ENCODE measurements around the gene UBQLN4.

DNA sequence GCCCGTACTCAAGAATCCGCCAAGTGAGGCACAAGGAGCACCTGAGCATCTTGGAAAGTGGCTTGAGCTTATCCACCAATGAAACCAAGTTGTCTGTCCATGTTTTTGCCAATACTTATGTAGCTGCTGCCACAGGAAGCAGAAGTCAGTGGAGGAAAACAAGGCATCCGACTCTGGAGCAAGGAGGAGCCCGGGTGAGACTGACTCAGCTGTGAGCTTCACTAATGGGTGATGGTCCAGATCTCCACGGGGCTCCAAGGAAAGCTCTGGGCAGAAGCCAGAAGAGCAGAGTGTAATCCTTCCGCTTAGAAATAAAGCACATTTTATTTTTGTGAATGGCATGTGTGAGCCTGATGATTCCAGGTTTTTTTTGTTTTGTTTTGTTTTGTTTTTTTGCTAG lies 20.6 kb downstream of the UBQLN4 start:
- TF ChIP-seq, protein P1, sequence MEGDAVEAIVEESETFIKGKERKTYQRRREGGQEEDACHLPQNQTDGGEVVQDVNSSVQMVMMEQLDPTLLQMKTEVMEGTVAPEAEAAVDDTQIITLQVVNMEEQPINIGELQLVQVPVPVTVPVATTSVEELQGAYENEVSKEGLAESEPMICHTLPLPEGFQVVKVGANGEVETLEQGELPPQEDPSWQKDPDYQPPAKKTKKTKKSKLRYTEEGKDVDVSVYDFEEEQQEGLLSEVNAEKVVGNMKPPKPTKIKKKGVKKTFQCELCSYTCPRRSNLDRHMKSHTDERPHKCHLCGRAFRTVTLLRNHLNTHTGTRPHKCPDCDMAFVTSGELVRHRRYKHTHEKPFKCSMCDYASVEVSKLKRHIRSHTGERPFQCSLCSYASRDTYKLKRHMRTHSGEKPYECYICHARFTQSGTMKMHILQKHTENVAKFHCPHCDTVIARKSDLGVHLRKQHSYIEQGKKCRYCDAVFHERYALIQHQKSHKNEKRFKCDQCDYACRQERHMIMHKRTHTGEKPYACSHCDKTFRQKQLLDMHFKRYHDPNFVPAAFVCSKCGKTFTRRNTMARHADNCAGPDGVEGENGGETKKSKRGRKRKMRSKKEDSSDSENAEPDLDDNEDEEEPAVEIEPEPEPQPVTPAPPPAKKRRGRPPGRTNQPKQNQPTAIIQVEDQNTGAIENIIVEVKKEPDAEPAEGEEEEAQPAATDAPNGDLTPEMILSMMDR (IDR thresholded peaks at IDR 0.05), result no peak
- TF ChIP-seq POLR2A (IDR thresholded peaks at IDR 0.05), result no peak
